WI38 (cell line): ENCODE results near the gene CD300LB.
"Not testable (repeated sequence)": the region's sequence is repeated elsewhere in the genome, so short reads cannot be mapped to it uniquely, and the experiment has no call there.

Experiments used
- H3K4me3 ChIP-seq: 2 replicates; pipeline ENCODE4 v1.5.1; 2011; ENCODE audit warnings: low read depth, mild to moderate bottlenecking, control low read depth, low read length
- CTCF ChIP-seq: IDR thresholded peaks from 2 replicates; pipeline ENCODE4 v1.5.1; 2012; ENCODE audit warnings: low read depth, mild to moderate bottlenecking, control low read depth, low read length

Gene CD300LB

GRCh38 chr17:74531231-74531761, at the start of gene CD300LB:
TSS of gene CD300LB (minus strand) at chr17:74531475. CDS start at chr17:74531350, 125 bp downstream.
- TF ChIP-seq CTCF, result no peak
- no peak within 1 kb of the TSS for H3K4me3 ChIP-seq

- no peak overlapping the region for H3K4me3 ChIP-seq
- TF ChIP-seq CTCF, result no peak
These were observed 48.6 kb upstream of the CD300LB start for GRCh38 chr17:74579900-74580299.

GRCh38 chr17:74578979-74579378, 47.7 kb upstream of the CD300LB start:
- H3K4me3 ChIP-seq, result no peak overlapping the region
- no peak for TF ChIP-seq CTCF

GRCh38 chr17:74574489-74575142, 43.3 kb upstream of the CD300LB start:
- H3K4me3 ChIP-seq, result no peak overlapping the region
- TF ChIP-seq CTCF, result no peak

- not testable (repeated sequence) for H3K4me3 ChIP-seq
These were observed 42.4 kb upstream of the CD300LB start for GRCh38 chr17:74573635-74574034.

- H3K4me3 ChIP-seq, result no peak overlapping the region
- TF ChIP-seq CTCF, result no peak
These were observed 41.9 kb upstream of the CD300LB start for GRCh38 chr17:74573169-74573568.

GRCh38 chr17:74571621-74572270, 40.5 kb upstream of the CD300LB start:
- H3K4me3 ChIP-seq, result no peak overlapping the region
- TF ChIP-seq CTCF, result no peak
